HG03378 (cell line): ENCODE data around the gene MORC1.
"Not testable (repeated sequence)": the region's sequence is repeated elsewhere in the genome, so short reads cannot be mapped to it uniquely, and the experiment has no call there.

Experiments used
- ATAC-seq: cut with Tn5 transposase; IDR thresholded peaks from one replicate; pipeline ENCODE4 v1.9.1; 2021; ENCODE audit warnings: mild to moderate bottlenecking, moderate library complexity; ENCODE audit not compliant: unreplicated experiment

Gene MORC1

DNA sequence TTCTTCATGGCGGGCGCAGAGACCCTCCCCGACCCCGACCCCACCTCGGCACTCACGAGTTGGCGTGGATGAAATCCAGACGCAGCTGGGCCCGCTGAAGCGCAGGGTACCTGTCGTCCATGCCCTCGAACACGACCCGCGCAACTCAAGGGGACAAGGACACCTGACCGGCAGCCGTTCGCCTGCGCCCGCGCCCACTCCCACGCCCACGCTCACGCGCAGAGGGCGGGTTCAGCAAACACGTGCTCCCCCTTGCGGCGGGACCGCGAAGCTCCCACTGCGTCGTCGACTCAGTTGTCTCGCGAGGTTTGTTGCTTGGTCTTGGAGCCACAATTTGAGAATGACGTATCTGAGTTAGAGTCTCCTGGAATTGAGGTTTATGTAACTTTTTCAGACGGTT is at the start of gene MORC1:
MORC1 (minus strand) TSS at position 196 of the 400 bp plus-strand sequence; CDS start at position 121, 75 bp downstream.
- no peak for ATAC-seq

DNA sequence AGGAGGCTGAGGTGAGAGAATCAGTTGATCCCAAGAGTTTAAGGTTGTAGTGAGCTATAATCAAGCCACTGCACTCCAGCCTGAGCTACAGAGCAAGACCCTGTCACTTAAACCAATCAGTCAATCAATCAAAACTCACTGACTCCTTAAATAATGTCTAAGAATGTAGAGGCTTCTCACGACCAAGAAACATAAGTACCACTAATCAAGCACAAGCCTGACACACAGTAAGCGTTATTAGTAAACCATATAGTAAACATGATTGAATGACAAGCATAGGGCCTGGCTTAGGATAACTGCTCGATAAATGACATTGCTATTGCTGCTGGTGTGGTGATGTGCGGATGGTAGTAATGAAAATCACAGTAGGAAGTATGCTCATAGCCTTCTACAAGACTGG is 48.0 kb upstream of the MORC1 start:
- ATAC-seq, result no peak

- no peak for ATAC-seq
Observed at GRCh38 chr3:109161487-109162123, 43.7 kb upstream of the MORC1 start.

DNA sequence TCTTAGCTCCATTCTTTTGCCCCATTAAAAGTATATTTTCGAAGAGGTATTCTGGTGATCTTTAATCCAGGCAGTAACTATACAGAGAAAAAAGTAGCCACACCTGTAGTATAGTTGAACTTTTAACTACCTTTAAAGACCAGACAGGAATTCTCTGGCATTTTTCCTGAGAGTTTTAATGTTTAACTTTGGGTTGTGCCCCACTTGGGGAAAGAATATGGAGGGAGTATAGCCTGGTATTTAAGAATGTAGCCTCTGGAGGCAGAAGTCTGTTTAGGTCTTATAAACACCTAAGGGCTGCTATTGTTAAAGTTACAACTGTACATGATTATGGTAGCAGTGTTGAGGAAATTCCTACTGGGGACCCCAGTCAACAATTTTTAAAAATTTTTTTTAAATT is 37.9 kb upstream of the MORC1 start:
- no peak for ATAC-seq

- no peak for ATAC-seq
Observed at GRCh38 chr3:109154979-109155378, 37.0 kb upstream of the MORC1 start.

DNA sequence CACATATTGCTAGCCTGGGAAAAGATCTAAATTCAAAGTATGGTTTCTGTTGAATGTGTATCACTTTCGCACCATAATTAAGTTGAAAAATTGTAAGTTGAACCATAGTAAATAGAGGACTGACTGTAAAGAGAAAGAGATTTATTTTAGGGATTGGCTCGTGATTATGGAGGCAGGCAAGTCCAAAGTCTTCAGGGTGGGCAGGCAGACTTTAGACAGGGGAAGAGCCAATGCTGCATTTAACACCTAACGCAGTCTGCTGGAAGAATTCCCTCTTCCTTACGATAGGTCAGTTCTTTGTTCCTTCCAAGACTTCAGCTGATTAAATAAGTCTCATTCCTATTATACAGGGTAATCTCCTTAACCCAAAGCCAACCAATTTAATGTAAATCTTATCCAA is 34.4 kb upstream of the MORC1 start:
- no peak for ATAC-seq

GRCh38 chr3:109149078-109149477 is 31.1 kb upstream of the MORC1 start:
- no peak for ATAC-seq

GRCh38 chr3:109143646-109144045 is 25.7 kb upstream of the MORC1 start:
- ATAC-seq, result no peak

GRCh38 chr3:109140318-109140717 is 22.4 kb upstream of the MORC1 start:
- no peak for ATAC-seq

GRCh38 chr3:109137761-109138160 is 19.8 kb upstream of the MORC1 start:
- no peak for ATAC-seq

DNA sequence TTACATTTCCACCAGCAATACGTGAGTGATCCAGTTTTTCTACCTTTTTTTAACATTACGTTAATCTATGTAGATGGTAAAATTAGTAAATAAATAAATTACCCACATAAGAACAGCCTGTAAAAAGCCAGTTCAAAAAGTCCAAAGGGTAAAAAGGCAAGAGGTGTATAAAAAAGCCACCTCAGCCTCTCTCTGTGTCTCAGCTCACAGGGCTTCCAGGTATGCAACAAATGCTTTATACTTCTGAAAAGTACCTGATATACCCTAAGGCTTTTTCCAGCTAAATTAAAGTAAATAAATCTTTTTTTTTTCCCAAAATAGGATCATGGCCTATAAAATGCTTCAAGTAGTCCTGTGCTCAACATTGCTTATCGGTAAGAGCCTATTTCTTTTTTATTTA is 18.6 kb upstream of the MORC1 start, which contains the start of gene C3orf85:
C3orf85 (plus strand) TSS at position 197 of the 400 bp plus-strand sequence; CDS start at position 326, 129 bp downstream.
- ATAC-seq, result no peak

DNA sequence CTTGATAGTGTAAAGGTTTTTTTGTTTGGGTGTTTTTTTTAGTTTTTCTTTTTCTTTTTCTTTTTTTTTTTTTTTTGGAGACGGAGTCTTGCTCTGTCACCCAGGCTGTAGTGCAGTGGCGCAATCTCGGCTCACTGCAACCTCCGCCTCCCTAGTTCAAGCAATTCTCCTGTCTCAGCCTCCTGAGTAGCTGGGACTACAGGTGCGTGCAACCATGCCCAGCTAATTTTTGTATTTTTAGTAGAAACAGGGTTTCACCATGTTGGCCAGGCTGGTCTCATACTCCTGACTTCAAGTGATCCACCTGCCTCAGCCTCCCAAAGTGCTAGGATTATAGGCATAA is 15.5 kb upstream of the MORC1 start:
- ATAC-seq, result not testable (repeated sequence)

DNA sequence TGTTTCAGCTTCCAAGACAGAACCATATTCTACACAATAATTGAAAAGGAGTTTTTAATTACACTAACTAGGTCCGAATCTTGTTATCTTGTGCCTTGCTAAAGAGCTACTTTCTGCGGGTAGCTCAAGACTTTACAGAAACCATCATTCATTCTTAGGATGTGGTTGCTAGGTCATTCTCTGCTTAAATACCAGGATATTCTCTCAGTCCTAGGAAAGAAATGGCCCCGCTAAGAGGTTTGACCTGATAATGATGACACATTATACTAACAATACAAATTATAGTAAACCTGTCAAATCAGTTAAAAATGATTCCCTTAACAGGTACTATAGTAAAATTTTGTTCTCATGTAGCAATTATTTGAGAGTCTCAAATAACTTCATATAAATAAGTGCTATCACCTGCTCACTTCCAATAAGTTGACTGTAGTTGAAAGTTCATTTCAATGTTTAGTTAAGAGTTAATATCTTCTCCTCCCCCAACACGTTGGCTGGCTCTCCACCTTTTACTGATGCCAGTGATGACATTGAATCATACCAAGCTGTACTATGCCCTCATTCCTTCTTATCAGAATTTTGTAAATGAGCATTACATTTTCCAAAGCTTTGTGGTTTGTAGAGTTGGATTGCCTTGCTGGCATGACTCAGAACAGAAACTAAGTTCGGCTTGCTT is 15.0 kb upstream of the MORC1 start:
- ATAC-seq, result no peak

DNA sequence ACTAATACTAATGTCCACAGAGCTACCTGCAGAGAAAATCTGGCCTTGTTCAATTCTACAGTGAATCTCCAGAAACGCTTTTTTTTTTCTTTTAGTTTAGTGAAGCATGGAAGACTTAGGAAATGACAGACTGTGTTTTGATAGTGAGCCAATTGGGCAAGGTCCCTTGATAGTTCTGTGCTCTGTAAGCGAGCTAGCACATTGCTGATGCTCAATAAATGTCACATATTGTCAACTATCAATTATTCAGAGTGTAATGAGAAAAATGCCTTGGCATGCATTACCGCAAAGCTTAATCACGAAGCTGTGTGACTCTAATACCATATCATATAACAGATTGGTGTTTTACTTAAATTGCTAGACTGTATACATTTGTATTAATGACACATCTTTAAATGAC is 13.3 kb upstream of the MORC1 start:
- ATAC-seq, result no peak

DNA sequence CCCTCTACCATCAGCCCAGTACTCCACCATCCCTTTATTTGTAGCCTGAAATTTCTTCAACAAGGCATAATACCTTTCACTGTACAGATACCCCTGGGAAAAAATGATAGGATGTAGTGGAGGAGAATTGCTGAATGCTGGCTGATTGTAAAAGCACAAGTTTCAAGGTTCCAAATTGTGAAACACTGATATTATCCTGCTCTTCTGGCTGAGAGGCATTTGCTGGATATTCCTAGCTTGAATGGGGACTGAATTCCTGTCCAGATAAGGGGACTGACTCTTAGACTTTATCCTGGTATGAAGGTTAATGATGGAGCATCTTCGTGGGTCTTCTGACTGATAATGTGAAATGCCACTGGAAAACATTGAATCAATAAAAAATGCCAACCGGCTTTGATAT is 9.6 kb upstream of the MORC1 start:
- ATAC-seq, result no peak

DNA sequence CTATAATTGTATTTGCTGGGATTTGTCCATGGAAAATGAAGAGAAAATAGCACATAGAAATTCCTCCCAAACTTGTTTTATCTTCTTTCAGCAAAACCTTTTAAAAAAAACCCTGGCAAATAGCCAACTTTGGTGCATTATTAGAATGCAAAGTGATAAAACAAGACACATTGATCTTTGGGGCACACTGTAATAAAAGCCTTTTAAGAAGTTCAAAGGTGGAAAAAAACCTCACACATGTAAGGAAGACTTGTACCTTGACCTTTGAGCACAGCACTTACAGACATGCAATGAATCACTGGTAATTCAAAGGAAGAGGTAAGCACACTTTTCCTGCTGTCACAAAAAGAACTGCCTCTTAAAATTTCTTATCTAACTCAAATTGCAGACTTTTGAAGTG is 8.0 kb upstream of the MORC1 start:
- ATAC-seq, result no peak

DNA sequence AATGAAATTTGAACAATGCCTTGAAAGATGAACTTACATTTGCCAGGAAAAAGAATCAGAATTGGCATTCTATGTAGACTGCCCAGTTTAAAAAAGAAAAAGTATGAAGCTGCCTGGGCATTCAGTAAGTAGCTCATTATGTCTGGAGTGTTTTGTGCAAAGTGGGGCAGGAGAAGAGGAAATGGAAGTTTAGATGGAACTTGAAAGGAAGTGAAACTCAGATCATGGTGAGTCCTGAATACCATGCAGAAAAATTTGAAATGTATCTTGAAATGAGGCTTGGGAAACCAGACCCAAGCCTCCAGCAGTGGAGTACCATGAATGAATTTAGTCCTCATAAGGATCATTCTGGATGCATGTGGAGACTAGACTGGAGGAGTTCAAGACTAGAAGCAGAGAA is 4.8 kb upstream of the MORC1 start:
- ATAC-seq, result no peak

- ATAC-seq, result no peak
Observed at GRCh38 chr3:109118584-109118983, 650 bp upstream of the MORC1 start.

- ATAC-seq, result no peak
Observed at GRCh38 chr3:109116031-109116430, 1.9 kb downstream of the MORC1 start.

DNA sequence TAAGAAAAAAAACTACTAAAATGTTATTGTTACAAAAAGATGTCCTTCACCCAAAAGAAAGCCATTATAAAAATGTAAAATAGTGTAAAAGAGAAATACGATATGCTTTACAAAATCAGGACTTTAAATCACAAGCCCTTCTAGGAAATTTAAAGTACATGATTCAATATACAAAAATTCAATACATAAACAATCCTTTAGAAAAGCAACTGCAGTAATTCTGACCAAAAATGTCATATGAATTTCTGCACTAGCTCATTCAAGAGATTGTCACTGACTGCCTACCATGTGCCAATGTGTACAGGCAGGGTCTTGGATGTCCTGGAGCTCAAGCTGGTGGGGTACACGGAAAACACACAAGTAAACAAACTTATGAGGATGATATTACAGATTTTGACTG is 2.5 kb downstream of the MORC1 start:
- ATAC-seq, result no peak

GRCh38 chr3:109114746-109115145 is 3.2 kb downstream of the MORC1 start:
- no peak for ATAC-seq

- ATAC-seq, result no peak
Observed at GRCh38 chr3:109112946-109113760, 4.8 kb downstream of the MORC1 start.
